MCF 10A (cell line): ENCODE data around the gene TMEM145. TPM values are rescaled to one million over a fixed set of nuclear protein-coding genes. Genes with fewer than 3 reads are reported as not detected.
A peak's percentile ranks its signal among the peaks of the same experiment; 100 is the strongest.

ENCODE experiments used
- BruUV-seq: library from RNA; stranded (reverse); fragments of 400-500 nt; replicated peaks from 2 replicates; lab custom pipeline; 2021; lab: Mats Ljungman, UMichigan
- CTCF ChIA-PET: fragments of 300-600 bp; sonication (Branson Sonifier 250); formaldehyde crosslinking; extraction: SDS; loops from one replicate; lab custom pipeline; 2021; ENCODE audit warnings: antibody characterized with exemption, inconsistent platforms; lab: Yijun Ruan, JAX
- POLR2A ChIA-PET: fragments of 300-600, 350-650 bp; sonication (Branson Sonifier 250); formaldehyde crosslinking; extraction: SDS; loops from one replicate; lab custom pipeline; 2020; ENCODE audit warnings: antibody characterized with exemption, inconsistent platforms; lab: Yijun Ruan, JAX
- DNase-seq: peaks from one replicate; pipeline ENCODE4 v3.0.0-alpha.2; 2018; ENCODE audit not compliant: unreplicated experiment
- H3K27ac Mint-ChIP-seq: one replicate; pipeline ENCODE4 v1.8.0; 2022; ENCODE audit warnings: mild to moderate bottlenecking, low read depth, mixed read lengths; ENCODE audit not compliant: unreplicated experiment
- H3K27me3 Mint-ChIP-seq: one replicate; pipeline ENCODE4 v1.8.0; 2022; ENCODE audit warnings: mixed read lengths; ENCODE audit not compliant: insufficient read depth, unreplicated experiment
- H3K36me3 Mint-ChIP-seq: one replicate; pipeline ENCODE4 v1.8.0; 2022; ENCODE audit warnings: mild to moderate bottlenecking, moderate library complexity, mixed read lengths; ENCODE audit not compliant: insufficient read depth, unreplicated experiment
- H3K4me1 Mint-ChIP-seq: one replicate; pipeline ENCODE4 v1.8.0; 2022; ENCODE audit warnings: mixed read lengths; ENCODE audit not compliant: insufficient read depth, unreplicated experiment
- H3K4me3 Mint-ChIP-seq: one replicate; pipeline ENCODE4 v1.8.0; 2022; ENCODE audit warnings: mild to moderate bottlenecking, moderate library complexity, mixed read lengths; ENCODE audit not compliant: unreplicated experiment
- H3K9me3 Mint-ChIP-seq: one replicate; pipeline ENCODE4 v1.8.0; 2022; ENCODE audit warnings: mixed read lengths; ENCODE audit not compliant: unreplicated experiment
- intact Hi-C: fragments of 100-400 bp; cut with micrococcal nuclease; formaldehyde crosslinking; loops from 2 replicates; pipeline ENCODE4 v1.14.1; 2022
- total RNA-seq: library from RNA; stranded (reverse); gene quantifications from 2 replicates; pipeline ENCODE4 v1.2.3, GENCODE V29; 2022
- TF ChIP-seq, protein P1 (sequence below): fragments of 200-600 bp; IDR thresholded peaks from one replicate; pipeline ENCODE4 v1.8.0; 2022; ENCODE audit warnings: antibody characterized with exemption, mild to moderate bottlenecking; ENCODE audit not compliant: unreplicated experiment

The TMEM145 gene
- total RNA-seq, 1 experiment from 2014 or later = not detected

DNA sequence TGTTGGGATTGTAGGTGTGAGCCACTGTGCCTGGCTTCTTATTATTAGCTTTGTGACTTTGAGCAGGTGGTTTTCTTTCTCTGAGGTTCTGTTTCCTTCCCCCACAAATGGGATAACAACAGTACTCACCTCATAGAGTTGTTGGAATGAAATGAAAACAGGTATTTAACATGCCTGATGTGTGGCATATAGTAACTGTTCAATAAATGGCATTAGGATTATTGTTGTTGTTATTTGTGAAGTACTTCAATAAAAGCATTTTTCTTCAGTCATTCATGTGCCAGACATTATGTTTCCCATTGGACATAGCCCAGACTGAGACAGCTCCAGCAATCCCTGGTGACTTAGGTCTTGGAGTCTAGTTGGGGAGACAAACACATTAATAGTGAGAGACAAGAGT lies 13.9 kb downstream of the TMEM145 start:
- no TSS peak for BruUV-seq
- ChIA-PET CTCF (interaction anchor here (0.5 to 1.5 kb wide), 3 partner anchors 26 to 218 kb away, joined by 3 to 5 read pairs (median 4); no protein-coding TSS in a partner anchor), POLR2A (interaction anchor here (0.6 to 3.0 kb wide), 3 partner anchors 13 to 443 kb away, joined by 5 to 12 read pairs (median 5); partner anchors contain the start of gene GSK3A)
- no peak for DNase-seq
- H3K4me3 Mint-ChIP-seq = peak overlapping the region; percentile 87
- no peaks in the 10 kb centered on the region for H3K36me3 Mint-ChIP-seq
- H3K9me3 Mint-ChIP-seq = no peaks in the 10 kb centered on the region
- peaks cover 14% of the 10 kb centered on the region for H3K4me1 Mint-ChIP-seq
- peak overlapping the region; percentile 8 for H3K27ac Mint-ChIP-seq
- H3K27me3 Mint-ChIP-seq = no peaks in the 10 kb centered on the region
- TF ChIP-seq, protein P1, sequence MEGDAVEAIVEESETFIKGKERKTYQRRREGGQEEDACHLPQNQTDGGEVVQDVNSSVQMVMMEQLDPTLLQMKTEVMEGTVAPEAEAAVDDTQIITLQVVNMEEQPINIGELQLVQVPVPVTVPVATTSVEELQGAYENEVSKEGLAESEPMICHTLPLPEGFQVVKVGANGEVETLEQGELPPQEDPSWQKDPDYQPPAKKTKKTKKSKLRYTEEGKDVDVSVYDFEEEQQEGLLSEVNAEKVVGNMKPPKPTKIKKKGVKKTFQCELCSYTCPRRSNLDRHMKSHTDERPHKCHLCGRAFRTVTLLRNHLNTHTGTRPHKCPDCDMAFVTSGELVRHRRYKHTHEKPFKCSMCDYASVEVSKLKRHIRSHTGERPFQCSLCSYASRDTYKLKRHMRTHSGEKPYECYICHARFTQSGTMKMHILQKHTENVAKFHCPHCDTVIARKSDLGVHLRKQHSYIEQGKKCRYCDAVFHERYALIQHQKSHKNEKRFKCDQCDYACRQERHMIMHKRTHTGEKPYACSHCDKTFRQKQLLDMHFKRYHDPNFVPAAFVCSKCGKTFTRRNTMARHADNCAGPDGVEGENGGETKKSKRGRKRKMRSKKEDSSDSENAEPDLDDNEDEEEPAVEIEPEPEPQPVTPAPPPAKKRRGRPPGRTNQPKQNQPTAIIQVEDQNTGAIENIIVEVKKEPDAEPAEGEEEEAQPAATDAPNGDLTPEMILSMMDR = no peak
- intact Hi-C loops = loop anchor here (10.0 kb wide), 1 partner anchor 222 kb away; no protein-coding TSS in a partner anchor

DNA sequence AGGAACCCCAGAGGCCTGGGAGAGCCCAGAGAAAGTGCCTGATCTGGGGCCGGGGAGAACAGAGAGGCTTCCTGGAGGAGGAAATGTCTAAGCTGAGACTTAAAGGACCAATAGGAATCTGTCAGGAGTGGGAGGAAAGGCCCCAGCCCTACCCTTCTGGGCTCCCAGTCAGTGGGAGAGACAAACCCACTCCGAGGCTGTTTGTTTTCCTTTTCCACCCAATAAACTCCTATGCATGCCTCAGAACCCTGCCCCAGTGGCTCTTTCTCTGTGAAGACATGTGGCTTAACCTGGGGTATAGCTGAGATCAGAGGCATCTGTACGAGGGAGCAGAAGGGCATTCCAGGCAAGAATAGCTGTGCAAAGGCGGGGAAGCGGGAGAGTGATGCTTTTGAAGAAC lies 14.3 kb downstream of the TMEM145 start:
- POLR2A ChIA-PET = interaction anchor here (0.6 to 3.0 kb wide), 3 partner anchors 13 to 443 kb away, joined by 5 to 12 read pairs (median 5); partner anchors contain the start of gene GSK3A

DNA sequence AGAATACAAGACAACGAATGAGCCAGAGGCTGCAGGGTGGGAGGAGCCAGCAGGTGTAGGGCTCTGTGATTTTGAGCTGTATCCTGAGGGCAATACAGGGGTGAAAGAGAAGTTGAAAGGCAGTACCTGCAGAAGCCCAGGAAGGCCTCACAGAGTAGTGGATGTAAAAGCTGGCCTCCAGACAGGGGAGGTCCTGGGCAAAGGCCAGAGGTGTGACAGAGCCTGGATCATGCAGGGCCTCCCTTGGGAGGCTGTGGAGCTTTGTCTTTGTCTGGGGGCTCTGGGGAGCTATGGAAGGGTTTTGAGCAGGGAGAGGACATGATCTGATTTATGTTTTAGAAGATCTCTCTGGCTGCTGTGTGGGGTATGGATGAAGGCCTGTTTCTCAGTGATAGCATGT lies 15.0 kb downstream of the TMEM145 start:
- POLR2A ChIA-PET = interaction anchor here (2.0 to 3.0 kb wide), 2 partner anchors 12 to 85 kb away, joined by 5 to 12 read pairs; partner anchors contain the start of gene GSK3A
- no TSS peak for BruUV-seq
- H3K27me3 Mint-ChIP-seq = no peaks in the 10 kb centered on the region
- peaks cover 14% of the 10 kb centered on the region for H3K4me1 Mint-ChIP-seq
- no peak overlapping the region for H3K27ac Mint-ChIP-seq
- H3K9me3 Mint-ChIP-seq = no peaks in the 10 kb centered on the region
- TF ChIP-seq, protein P1 = no peak
- intact Hi-C loops = loop anchor here (10.0 kb wide), 1 partner anchor 223 kb away; no protein-coding TSS in a partner anchor
- H3K36me3 Mint-ChIP-seq = no peaks in the 10 kb centered on the region
- no peak overlapping the region for H3K4me3 Mint-ChIP-seq
- CTCF ChIA-PET = interaction anchor here (0.9 kb wide), 1 partner anchor 31 kb away, joined by 4 read pairs; no protein-coding TSS in a partner anchor
- no peak for DNase-seq

More for the DNA sequence above, 14.3 kb downstream of the TMEM145 start:
- no TSS peak for BruUV-seq
- TF ChIP-seq, protein P1 = no peak
- Mint-ChIP-seq H3K4me1 (peaks cover 14% of the 10 kb centered on the region), H3K27me3 (no peaks in the 10 kb centered on the region), H3K36me3 (no peaks in the 10 kb centered on the region), H3K27ac (peak overlapping the region; percentile 8), H3K4me3 (no peak overlapping the region), H3K9me3 (no peaks in the 10 kb centered on the region)
- DNase-seq = no peak
- intact Hi-C loops = loop anchor here (10.0 kb wide), 1 partner anchor 223 kb away; no protein-coding TSS in a partner anchor
- CTCF ChIA-PET = interaction anchor here (0.5 to 1.5 kb wide), 2 partner anchors 27 to 74 kb away, joined by 4 to 5 read pairs; no protein-coding TSS in a partner anchor

DNA sequence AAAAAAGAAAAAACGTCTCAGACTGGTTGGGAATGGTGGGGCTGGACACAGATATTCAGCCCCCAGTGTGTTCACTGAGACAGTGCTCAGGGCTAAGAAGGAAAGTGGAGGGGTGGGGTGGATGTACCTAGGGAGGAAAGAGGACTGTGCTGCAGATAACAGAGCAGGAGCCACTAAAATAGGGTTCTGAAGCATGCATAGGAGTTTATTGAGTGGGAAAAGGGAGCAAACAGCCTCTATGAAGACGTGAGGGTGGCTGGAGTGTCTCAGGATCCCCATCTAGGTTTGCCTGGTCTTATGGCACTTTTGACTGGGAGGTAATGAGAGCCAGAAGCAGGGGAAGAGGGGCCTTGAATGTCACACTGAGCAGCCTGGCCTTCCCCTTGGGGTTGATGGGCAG lies 15.7 kb downstream of the TMEM145 start:
- H3K4me1 Mint-ChIP-seq = peaks cover 14% of the 10 kb centered on the region
- H3K27ac Mint-ChIP-seq = no peak overlapping the region
- TF ChIP-seq, protein P1 = no peak
- CTCF ChIA-PET = interaction anchor here (0.9 kb wide), 1 partner anchor 32 kb away, joined by 4 read pairs; no protein-coding TSS in a partner anchor
- no peaks in the 10 kb centered on the region for H3K27me3 Mint-ChIP-seq
- POLR2A ChIA-PET = interaction anchor here (3.0 kb wide), 1 partner anchor 86 kb away, joined by 12 read pairs; the partner anchor contains the start of gene GSK3A
- BruUV-seq = no TSS peak
- no peaks in the 10 kb centered on the region for H3K9me3 Mint-ChIP-seq
- no peak for DNase-seq
- no peaks in the 10 kb centered on the region for H3K36me3 Mint-ChIP-seq
- intact Hi-C loops = loop anchor here (10.0 kb wide), 1 partner anchor 224 kb away; no protein-coding TSS in a partner anchor
- H3K4me3 Mint-ChIP-seq = no peak overlapping the region
